IgD-negative memory B cell (primary cell): ENCODE data around the gene NHLRC4. TPM values are rescaled to one million over a fixed set of nuclear protein-coding genes. Genes with fewer than 3 reads are reported as not detected.

Experiments
- H3K27ac Mint-ChIP-seq, 3 donors: one replicate each; pipeline ENCODE4 v1.8.0; 2020 to 2022; ENCODE audit warnings: mild to moderate bottlenecking in 3 of 3, mixed read lengths in 3 of 3, moderate library complexity in 1 of 3
- H3K27me3 Mint-ChIP-seq: one replicate; pipeline ENCODE4 v1.8.0; 2021; ENCODE audit warnings: mixed read lengths
- H3K36me3 Mint-ChIP-seq: one replicate; pipeline ENCODE4 v1.8.0; 2020; ENCODE audit warnings: mild to moderate bottlenecking, mixed read lengths
- H3K4me1 Mint-ChIP-seq, 3 donors: one replicate each; pipeline ENCODE4 v1.8.0; 2020 to 2022; ENCODE audit warnings: mixed read lengths in 3 of 3, mild to moderate bottlenecking in 1 of 3
- H3K4me3 Mint-ChIP-seq, 4 donors: one replicate each; pipeline ENCODE4 v1.8.0; 2020 to 2022; ENCODE audit warnings: mild to moderate bottlenecking in 4 of 4, mixed read lengths in 4 of 4, moderate library complexity in 3 of 4
- H3K9me3 Mint-ChIP-seq, 3 donors: one replicate each; pipeline ENCODE4 v1.8.0; 2020 to 2021; ENCODE audit warnings: mixed read lengths in 3 of 3, mild to moderate bottlenecking in 1 of 3
- polyA plus RNA-seq: library from polyadenylated mRNA; unstranded; fragments of 300-500 nt; fragmentation: Illumina TruSeq; gene quantifications from one replicate; pipeline ENCODE4 v1.2.3, GENCODE V29; 2021

The NHLRC4 gene
- polyA plus RNA-seq, 1 donor from 2014 or later = 4.5 TPM

- Mint-ChIP-seq H3K36me3 (peaks cover 3% of the 10 kb centered on the region), H3K27ac (peak overlapping the region in 1 of 3 donors; percentile 35), H3K9me3 (no peaks in the 10 kb centered on the region), H3K4me1 (peaks cover 0 to 9% (median 7%) of the 10 kb centered on the region in 3 donors), H3K4me3 (no peak overlapping the region), H3K27me3 (no peaks in the 10 kb centered on the region)
Observed at GRCh38 chr16:598823-599739, 32.3 kb downstream of the NHLRC4 start.

GRCh38 chr16:600781-601180 lies 34.0 kb downstream of the NHLRC4 start:
- Mint-ChIP-seq H3K4me3 (no peak overlapping the region), H3K27me3 (no peaks in the 10 kb centered on the region), H3K9me3 (no peaks in the 10 kb centered on the region), H3K27ac (no peak overlapping the region), H3K36me3 (peaks cover 3% of the 10 kb centered on the region), H3K4me1 (peaks cover 0 to 7% (median 6%) of the 10 kb centered on the region in 3 donors)

- Mint-ChIP-seq H3K27me3 (no peaks in the 10 kb centered on the region), H3K4me1 (peaks cover 0 to 7% (median 3%) of the 10 kb centered on the region in 3 donors), H3K36me3 (peaks cover 3% of the 10 kb centered on the region), H3K27ac (no peak overlapping the region), H3K9me3 (no peaks in the 10 kb centered on the region), H3K4me3 (no peak overlapping the region)
Observed at GRCh38 chr16:603933-604332, 37.1 kb downstream of the NHLRC4 start.

GRCh38 chr16:606656-607307 lies 40.0 kb downstream of the NHLRC4 start:
- Mint-ChIP-seq H3K27ac (no peak overlapping the region), H3K36me3 (peaks cover 5% of the 10 kb centered on the region), H3K27me3 (no peaks in the 10 kb centered on the region), H3K9me3 (no peaks in the 10 kb centered on the region), H3K4me1 (peaks cover 4 to 8% (median 8%) of the 10 kb centered on the region in 3 donors), H3K4me3 (no peak overlapping the region)

- H3K4me3 Mint-ChIP-seq = no peak overlapping the region
- H3K36me3 Mint-ChIP-seq = peaks cover 5% of the 10 kb centered on the region
- peaks cover 4 to 8% (median 6%) of the 10 kb centered on the region in 3 donors for H3K4me1 Mint-ChIP-seq
- no peaks in the 10 kb centered on the region for H3K27me3 Mint-ChIP-seq
- no peak overlapping the region for H3K27ac Mint-ChIP-seq
- H3K9me3 Mint-ChIP-seq = no peaks in the 10 kb centered on the region
Observed at GRCh38 chr16:608019-608418, 41.2 kb downstream of the NHLRC4 start.

- peaks cover 4 to 10% (median 6%) of the 10 kb centered on the region in 3 donors for H3K4me1 Mint-ChIP-seq
- H3K4me3 Mint-ChIP-seq = peak overlapping the region in 1 of 4 donors; percentile 17
- H3K27me3 Mint-ChIP-seq = no peaks in the 10 kb centered on the region
- peaks cover 2% of the 10 kb centered on the region for H3K36me3 Mint-ChIP-seq
- peak overlapping the region in 1 of 3 donors; percentile 43 for H3K27ac Mint-ChIP-seq
- peaks cover 0 to 3% (median 0%) of the 10 kb centered on the region in 3 donors for H3K9me3 Mint-ChIP-seq
Observed at GRCh38 chr16:609316-609715, 42.5 kb downstream of the NHLRC4 start.

- Mint-ChIP-seq H3K4me1 (peaks cover 6 to 10% (median 8%) of the 10 kb centered on the region in 3 donors), H3K27me3 (no peaks in the 10 kb centered on the region), H3K27ac (peak overlapping the region in 1 of 3 donors; percentile 43), H3K36me3 (peaks cover 2% of the 10 kb centered on the region), H3K4me3 (no peak overlapping the region), H3K9me3 (peaks cover 0 to 3% (median 0%) of the 10 kb centered on the region in 3 donors)
Observed at GRCh38 chr16:609984-610383, 43.2 kb downstream of the NHLRC4 start.

- Mint-ChIP-seq H3K4me1 (peaks cover 10 to 12% (median 10%) of the 10 kb centered on the region in 3 donors), H3K9me3 (peaks cover 0 to 3% (median 0%) of the 10 kb centered on the region in 3 donors), H3K36me3 (peaks cover 2% of the 10 kb centered on the region), H3K4me3 (no peak overlapping the region), H3K27me3 (no peaks in the 10 kb centered on the region), H3K27ac (peak overlapping the region in 2 of 3 donors; percentile 78 to 82)
Observed at GRCh38 chr16:610513-611381, 43.9 kb downstream of the NHLRC4 start.

GRCh38 chr16:615122-615521 lies 48.3 kb downstream of the NHLRC4 start:
- peak overlapping the region in 1 of 3 donors; percentile 46 for H3K27ac Mint-ChIP-seq
- H3K9me3 Mint-ChIP-seq = peaks cover 0 to 3% (median 0%) of the 10 kb centered on the region in 3 donors
- no peaks in the 10 kb centered on the region for H3K27me3 Mint-ChIP-seq
- no peak overlapping the region for H3K4me3 Mint-ChIP-seq
- peaks cover 5 to 10% (median 9%) of the 10 kb centered on the region in 3 donors for H3K4me1 Mint-ChIP-seq
- H3K36me3 Mint-ChIP-seq = peaks cover 4% of the 10 kb centered on the region

- Mint-ChIP-seq H3K4me1 (peaks cover 2 to 6% (median 6%) of the 10 kb centered on the region in 3 donors), H3K36me3 (peaks cover 2% of the 10 kb centered on the region), H3K4me3 (no peak overlapping the region), H3K9me3 (peaks cover 0 to 3% (median 0%) of the 10 kb centered on the region in 3 donors), H3K27me3 (no peaks in the 10 kb centered on the region), H3K27ac (no peak overlapping the region)
Observed at GRCh38 chr16:616733-617586, 50.2 kb downstream of the NHLRC4 start.

GRCh38 chr16:617855-618254 lies 51.0 kb downstream of the NHLRC4 start:
- H3K9me3 Mint-ChIP-seq = peaks cover 0 to 3% (median 0%) of the 10 kb centered on the region in 3 donors

More at GRCh38 chr16:617855-618254, 51.0 kb downstream of the NHLRC4 start:
- Mint-ChIP-seq H3K27ac (no peak overlapping the region), H3K36me3 (peaks cover 2% of the 10 kb centered on the region), H3K27me3 (no peaks in the 10 kb centered on the region), H3K4me3 (no peak overlapping the region), H3K4me1 (peaks cover 2 to 6% (median 6%) of the 10 kb centered on the region in 3 donors)
